GM19395 (cell line): ENCODE measurements around the gene ADRA2B.

Experiments used
- ATAC-seq: cut with Tn5 transposase; IDR thresholded peaks from one replicate; pipeline ENCODE4 v1.9.1; 2021; ENCODE audit warnings: mild to moderate bottlenecking, moderate library complexity; ENCODE audit not compliant: unreplicated experiment

The ADRA2B gene

DNA sequence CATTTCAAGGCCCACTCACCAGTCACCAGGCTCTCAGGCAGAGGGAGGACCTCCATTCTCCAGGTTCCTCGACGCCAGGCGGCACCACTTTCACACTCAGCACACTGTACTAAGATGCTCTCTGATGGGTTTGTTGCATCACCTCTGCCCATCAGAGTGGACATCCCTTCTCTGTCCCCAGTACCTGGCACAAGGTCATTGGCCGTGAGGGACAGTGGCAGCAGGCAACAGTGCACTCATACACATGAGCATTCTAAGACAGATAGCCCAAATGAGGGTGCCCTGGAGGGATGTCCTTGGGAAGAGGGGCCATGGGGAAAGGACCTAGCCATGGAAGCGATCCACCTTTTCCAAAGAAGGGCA lies 3.0 kb upstream of the ADRA2B start:
- no peak for ATAC-seq

DNA sequence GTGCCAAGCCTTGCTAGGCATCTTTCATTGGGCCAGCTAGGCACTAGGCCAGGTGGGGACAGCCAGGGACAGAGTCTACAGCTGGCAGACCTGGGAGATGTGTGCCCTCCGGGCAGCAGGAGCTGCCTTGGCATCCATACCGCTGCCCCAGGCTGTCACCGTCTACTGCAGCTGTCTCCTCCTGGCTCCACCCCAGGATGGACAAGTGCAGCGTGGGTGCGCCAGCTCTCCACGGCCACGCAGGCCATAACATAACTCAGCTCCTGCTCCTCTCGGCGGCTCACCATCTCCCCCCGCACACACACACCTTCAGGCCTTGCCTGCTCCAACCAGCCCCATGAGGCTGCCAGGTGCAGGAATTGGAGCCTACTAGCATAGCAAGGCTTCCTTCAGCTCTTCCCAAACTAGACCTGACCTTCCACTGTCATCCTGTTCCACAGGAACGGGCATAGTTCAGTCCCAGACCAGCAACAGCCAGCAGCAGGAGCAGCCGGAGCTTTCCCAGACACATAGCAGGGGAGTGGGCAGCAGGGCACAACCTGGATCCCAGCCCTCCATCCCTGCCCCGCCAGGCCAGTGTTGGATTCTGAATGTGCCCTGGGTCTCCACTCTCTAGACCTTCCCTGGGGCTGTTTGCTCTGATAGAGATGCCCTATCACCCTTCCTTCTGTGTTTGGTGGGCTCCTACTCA lies 2.5 kb upstream of the ADRA2B start:
- ATAC-seq, result no peak

DNA sequence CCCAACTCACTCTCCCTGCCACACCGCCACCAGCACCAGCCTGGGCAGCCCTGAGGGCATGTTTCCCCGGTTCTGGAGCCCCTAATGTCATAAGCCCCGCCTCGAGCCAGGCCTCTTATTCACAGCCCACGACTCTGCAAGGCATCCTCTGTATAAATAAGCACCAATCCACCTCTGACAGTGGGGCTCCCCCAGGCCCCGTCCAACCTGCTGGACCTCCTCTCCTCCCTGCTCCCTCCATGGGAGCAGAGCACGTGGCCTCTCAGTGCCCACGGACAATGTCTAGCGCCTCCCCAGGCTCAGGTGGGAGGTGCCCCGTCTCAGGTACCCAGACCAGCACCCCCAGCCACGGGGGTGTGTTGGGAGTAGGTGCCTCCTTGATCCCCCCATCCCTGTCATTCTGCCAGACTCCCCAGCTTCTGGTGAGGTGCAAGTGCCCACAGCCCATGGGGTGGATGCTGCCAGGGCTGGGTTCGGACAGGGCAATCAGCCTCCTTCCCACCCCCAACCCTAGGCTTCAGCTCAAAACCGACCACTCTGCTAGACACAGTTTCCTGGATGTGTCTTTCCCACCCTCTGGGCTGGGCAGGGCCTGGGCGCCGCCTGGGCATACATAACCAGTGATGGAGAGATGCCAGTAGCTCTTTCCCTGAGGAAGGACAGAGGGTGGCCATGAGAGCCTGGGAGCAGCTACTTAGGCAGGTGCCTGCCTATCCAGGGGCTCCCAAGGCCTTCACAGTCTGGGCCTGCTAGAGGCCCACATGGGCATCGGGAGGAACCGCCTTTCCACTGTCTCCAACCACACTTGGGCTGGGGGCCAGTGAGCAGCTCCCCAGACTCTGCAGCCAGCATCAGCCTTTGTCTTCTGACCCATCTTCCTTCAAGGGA lies 1.6 kb upstream of the ADRA2B start:
- ATAC-seq, result no peak

DNA sequence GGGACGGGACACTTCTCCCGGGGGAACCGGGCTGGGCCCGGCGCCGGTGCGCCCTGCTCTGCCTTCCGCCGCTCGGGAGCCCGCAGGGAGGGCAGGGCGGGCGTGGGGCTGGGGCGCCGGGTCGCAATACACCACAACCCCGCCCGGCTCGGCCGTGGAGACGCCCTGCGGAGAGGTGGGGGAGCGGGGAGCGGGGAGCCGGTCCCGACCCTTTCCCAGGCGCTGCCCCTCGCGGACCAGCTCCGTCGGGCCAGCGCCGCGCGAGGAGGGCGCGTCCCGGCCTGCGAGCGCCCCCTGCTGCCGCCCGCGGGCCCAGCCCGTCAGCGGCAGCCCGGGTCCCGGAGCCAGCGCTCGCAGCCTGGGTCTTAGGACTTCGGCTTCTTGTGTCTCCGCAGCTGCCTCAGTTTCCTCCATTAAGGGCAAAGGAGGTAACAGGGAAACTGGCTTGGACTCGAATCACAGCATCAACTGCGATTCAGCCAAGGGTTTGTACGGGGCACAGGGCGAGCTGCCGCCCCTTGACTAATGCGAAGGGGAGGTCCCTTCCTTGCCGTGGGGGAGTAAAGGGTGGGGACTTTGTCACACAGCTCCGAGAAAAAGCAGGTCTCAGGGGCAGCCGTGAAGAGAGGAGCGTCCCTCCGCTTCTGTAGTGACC lies 635 bp upstream of the ADRA2B start:
- ATAC-seq, result peak; percentile 72

DNA sequence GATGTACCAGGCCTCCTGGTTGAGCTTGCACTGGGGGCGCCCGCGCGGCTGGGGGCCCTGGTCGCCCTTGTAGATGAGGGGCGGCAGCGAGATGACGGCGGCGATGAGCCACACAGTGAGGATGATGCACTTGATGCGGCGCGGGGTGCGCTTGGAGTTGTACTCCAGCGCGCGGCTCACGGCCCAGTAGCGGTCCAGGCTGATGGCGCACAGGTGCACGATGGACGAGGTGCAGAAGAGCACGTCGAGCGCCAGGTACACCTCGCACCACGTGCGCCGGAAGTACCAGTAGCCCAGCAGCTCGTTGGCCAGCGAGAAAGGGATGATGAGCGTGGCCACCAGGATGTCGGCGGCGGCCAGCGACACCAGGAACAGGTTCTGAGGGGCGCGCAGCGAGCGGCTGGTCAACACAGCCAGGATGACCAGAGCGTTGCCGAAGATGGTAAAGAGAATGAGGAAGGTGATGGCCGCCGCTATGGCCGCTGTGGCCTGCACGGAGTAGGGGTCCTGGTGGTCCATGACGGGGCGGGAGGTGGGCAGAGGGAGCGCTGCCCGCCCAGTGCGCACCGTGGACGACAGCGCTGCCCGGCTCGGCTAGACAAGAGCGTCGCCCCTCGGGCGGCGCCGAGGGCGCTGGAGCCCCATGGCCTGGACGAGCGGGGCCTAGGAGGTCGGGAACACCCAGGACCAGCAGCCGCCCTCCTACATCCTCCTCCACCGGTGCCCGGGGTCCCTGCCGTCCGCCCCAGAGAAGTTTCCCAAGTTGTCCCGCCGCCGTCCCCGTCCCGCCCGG lies 544 bp downstream of the ADRA2B start:
- ATAC-seq, result no peak

DNA sequence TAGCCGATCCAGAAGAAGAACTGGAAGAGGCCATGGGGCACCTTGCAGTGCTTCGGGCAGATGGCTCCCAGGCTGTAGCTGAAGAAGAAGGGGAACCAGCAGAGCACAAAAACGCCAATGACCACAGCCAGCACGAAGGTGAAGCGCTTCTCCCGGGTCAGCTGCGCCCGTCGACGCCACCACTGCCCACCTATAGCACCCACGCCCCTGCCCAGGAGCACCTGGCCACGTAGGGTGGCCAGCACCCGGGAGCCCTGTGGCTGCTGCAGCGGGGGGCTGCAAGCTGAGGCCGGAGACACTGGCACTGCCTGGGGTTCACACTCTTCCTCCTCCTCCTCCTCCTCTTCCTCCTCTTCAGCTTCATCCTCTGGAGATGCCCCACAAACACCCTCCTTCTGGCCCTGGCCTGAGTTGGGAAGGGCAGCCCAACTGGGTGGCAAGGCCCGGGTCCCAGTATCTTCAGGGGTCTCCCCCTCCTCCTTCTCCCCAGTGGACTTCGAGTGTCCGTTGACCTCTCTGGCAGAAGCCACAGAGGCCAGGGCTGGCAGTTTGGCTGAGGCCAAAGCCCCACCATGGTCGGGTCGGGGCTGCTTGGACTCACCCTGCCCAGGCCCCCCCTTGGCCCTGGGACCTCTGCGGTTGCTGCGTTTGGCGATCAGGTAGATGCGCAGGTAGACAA lies 1.3 kb downstream of the ADRA2B start:
- no peak for ATAC-seq

DNA sequence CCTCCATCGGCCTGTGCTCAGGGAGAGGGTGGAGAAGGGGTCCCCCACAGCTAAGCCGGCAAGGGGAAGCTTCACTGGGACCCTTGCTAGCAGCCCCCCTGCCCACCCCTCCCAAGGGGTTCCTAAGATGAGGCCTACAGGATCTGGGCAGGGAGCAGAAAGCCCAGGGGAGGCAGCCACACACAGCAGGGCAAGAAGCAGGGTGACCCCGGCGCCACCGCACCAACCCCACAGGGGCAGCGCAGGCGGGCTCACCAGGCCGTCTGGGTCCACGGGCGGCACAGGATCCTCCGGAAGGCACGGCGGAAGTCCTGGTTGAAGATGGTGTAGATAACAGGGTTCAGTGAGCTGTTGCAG lies 1.8 kb downstream of the ADRA2B start:
- no peak for ATAC-seq

DNA sequence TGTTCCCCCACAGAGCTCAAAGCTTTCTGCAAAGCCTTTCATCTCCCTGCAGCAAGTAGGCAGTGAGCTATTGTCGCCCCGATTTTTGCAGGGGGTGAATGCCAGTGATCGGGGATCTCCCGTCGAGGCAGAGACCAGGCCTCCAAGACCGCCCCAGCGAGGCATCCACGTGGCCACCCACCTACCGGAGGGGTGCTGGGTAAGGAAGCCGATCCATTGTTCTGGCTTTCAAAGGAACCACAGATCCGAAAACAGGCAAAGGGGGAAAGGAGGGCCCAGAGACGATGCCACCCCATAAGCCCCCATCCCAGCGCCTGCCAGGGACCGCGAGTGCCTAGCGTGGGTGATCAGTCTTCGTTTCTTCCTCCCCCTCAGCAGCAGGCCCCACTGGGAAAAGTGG lies 2.4 kb downstream of the ADRA2B start:
- ATAC-seq, result no peak

DNA sequence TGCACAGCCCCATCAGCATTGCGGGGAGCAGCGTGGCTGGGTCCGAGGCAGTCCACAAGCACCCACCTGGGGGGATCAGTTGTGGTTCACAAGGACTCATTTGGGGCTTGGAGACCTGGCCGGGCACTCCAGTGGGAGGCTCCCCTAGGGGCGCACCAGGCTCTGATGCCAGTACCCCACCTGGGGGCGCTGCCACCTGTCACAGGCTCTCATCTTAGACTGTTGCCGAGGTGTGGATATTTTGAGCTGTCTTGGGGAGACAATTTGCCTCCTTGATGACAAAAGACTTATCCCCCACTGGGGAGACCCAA lies 3.0 kb downstream of the ADRA2B start:
- no peak for ATAC-seq

DNA sequence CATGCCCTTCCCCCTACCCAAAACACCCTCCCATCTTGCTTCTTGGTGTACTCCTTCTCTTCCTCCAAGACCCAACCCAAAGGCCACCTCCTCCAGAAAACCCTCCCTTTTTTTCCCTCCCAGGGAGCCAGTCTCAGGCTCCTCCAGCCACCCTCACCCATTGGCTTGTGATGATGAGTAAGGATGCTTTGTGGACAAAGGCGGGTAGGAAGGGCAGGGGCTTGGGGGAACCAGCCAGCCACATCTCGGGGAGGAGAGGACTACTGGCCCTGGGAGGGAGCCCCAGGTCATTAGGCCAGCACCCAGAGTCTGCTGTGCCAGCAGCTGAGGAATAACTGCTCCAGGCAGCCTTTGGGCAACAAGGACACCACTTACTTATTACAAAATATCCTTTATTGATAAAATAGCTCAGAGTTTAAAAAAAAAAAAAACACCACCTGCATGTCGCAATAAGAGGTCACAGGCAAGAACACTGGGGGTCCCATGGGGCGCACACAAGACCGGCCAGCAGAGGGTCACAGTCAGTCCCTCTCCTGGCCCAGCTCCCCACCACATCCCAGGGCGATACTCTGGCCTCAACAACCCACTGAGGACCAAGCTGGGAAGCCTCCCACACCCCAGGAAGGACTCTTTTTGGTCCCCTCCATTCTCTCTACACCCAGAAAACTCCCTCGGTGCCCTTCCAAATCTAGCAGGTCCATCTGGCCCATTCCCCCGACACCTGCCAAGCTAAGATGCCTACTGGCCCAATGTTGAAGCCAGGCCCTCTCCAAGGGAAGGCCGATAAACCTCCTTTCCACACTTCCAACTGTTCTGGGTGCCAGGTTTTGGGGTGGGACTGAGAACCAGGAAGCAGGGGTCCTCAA lies 3.6 kb downstream of the ADRA2B start:
- ATAC-seq, result no peak

DNA sequence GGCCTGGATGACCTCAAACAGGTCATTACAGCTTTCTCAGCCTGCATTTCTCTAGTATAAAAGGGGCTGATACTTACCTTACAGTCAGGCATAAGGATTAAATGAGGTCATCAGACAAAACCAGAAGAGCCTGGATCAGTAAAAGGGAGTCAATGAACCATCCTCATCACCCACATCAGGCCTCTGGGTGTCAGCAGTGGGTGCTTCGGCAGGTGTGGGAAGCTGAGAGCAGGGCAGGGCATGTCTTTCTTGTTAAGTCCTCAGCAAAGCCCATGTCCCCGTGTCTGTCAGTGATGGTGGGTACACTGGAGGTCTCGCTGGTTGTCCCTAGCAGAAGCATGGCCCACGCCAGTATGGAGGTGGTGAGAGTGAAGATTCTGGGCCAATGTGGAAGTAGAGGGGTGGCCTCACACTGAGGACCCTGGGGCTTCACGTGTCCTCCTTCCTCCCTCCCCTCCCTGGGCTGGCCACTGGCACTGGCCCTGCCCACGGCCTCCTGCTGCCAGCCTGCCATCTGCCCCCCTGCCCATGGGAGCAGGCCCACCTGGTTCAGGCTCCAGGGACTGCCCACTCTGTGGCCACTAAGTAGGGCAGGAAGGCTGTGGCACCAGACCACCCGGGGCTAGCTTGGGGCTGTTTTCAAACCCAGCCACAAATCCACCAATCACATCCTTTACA lies 4.4 kb downstream of the ADRA2B start:
- ATAC-seq, result no peak

DNA sequence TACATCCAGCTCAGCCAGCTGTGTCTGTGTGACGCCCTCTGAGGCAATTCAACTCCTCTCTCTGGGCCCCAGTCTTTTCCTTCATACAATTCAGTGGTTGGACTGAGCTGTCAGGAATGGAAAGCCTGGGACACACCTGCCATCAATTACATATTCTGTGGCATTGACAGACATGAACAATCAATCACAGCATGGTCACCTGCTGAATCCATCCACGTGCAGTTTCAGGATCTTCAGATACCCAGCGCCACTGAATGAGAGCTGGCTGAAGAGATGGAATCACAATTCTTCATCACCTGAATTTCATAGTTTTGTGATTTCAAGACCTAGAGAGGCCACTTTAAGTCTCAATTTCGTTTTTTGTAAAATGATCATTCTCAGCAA lies 5.1 kb downstream of the ADRA2B start:
- ATAC-seq, result no peak

DNA sequence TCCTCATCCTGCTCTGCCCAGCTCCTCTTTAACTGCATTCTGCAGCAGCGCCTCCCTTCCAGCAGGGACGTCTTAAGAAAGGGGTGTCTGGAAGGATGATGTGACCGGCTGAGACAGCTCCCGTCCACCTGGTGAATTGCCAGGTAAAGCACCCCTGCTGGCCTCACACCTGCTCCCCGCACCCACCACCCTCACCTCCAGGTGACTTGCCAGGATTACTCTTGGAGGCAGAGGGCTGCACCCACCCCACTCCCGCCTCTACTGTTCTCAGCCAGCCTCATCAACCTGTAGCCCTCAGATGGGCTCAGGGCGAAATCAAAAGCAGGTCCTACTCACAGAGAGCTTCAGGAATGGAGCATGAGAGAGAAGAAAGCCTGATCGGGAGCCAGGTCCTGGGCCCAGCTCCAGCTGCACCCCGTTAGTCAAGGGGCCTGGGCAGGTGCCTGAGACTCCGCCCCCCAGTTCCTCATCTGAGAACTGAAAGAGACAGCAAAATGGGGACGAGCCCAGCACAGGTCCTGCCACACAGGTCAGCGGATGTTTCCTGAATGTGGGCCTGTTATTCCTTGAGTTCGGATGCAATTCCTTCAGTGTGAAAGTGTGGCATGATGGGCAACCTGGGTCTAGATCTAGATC lies 5.6 kb downstream of the ADRA2B start:
- ATAC-seq, result no peak

DNA sequence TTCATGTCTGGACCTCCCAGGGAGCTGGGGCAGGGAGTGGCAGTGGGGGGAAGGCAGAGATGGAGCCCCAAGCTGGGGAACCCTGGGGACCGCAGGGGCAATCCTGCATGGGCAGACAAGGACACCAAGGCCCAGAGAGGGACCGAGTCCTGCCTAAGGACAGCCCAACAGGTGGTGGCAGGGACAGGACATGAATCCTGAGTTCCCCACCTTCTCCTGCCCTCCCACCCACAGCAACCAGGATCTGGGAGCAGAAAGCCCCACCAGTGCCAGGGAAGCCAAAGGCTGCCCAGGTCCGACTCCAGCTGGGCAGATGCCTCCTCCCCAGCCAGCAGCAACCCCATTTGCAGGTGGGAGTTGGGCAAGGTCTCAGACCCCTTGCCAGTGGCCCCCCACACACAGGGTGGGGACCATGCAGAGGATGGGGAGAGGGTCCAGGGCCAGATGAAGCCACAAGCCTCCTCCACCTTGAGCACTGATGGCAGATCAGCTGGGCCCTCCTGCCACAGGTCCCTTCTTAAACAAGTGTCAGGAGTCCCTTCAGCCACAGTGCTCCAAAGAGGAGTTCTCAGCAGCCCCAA lies 6.3 kb downstream of the ADRA2B start:
- no peak for ATAC-seq

DNA sequence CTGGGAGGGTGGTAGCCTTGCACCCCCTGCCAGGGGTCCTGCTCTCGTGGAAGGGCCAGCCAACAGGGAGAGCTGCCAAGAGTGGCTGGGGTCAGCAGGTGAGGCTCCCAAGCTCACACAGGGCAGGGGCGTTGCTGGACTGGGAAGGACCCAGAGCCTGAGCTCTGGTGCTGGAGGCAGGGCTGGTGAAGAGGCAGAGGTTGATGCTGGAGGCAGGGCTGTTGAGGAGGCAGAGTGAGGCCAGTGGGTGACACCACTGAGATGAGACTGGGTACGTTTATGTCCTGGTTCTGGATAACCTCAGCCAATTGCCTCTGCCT lies 7.0 kb downstream of the ADRA2B start:
- no peak for ATAC-seq

DNA sequence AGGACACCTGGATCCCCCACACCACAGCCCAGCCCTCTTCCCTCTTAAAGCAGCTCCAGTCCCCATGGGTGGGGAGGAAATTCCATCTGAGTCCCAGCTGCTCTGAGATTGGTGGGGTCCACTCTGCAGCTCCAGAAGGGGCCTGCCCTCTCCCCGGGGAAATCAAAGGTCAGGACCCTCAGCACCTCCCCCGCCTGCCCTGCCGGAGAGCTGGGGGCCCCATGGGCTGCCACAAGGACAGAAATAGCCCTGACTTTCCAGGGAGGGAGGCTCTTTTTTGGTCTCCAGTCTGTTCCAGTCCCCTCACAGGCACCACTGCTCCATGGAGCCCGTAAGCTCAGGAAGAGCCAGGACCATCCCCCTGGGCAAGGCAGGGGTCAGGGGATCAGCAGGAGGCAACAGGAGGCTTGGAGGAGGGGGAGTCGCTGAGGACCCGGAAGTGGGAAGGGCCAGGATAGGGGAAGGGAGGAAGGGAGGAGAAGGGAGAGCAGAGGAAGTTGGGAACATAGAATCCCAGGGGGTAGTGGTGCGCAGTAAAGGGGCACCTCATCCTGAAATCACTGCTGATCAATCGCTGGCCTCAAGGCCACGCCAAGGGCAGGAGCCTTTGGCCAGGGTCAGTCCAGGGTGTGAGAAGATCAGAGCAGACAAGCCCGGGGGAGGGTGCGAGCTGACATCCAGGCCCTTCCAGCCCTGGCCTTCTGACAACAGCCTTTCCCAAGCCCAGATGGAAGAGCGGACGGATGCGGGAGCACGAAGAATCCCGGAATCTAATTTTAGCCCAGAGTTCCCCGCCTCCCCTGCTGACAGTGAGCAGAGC lies 7.6 kb downstream of the ADRA2B start:
- ATAC-seq, result no peak

DNA sequence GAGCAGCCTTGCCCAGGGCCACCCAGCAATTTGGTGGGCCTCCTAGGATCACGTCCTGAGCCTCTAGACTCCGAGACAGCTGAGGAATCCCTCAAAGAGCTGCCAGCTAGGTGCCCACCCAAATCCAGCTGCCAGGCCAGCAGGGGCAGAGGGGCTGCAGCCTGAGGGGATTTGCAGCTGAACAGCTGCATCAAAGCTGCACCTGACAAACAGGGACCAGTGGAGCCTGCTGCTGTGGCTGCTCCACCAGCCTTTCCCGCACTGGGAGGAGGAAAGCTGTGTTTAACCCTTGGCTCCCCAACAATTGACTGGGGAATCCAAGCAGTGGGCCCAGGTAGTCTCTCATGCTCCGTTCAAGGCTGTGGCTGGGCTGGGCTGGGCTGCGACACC lies 8.2 kb downstream of the ADRA2B start:
- no peak for ATAC-seq

DNA sequence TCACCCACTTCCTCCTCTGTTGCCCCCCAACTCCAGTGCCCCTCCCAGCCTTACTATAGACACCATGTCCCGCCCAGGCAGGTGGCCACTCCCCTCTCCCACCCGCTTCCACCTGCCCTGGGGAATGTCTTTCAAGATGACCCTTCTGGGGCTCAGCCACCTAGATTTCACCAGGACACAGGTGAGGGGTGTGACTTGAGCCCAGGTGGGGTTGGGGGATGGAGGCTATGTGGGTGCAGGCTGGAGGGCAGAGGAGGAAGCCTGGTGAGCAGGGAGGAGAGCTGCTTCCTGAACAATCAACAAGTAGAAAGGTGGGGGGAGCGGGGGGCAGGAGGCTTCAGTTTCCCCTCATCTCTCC lies 8.7 kb downstream of the ADRA2B start:
- no peak for ATAC-seq
